Neural cell (in vitro differentiated cells): ENCODE results near the gene PHF3.

Experiments
- CTCF ChIP-seq: fragments of 450-650 bp; IDR thresholded peaks from 2 replicates; pipeline ENCODE4 v1.5.1; 2014; ENCODE audit warnings: antibody characterized with exemption, mild to moderate bottlenecking, moderate library complexity; ENCODE audit not compliant: poor library complexity, severe bottlenecking
- EP300 ChIP-seq: fragments of 450-650 bp; conservative IDR thresholded peaks from 2 replicates; pipeline ENCODE4 v1.6.1; 2014; ENCODE audit warnings: antibody characterized with exemption, mild to moderate bottlenecking, moderate library complexity; ENCODE audit not compliant: poor library complexity, severe bottlenecking
- POLR2AphosphoS5 ChIP-seq: IDR thresholded peaks from 2 replicates; pipeline ENCODE4 v1.6.1; 2012
- RAD21 ChIP-seq: fragments of 450-650 bp; conservative IDR thresholded peaks from 2 replicates; pipeline ENCODE4 v1.6.1; 2014; ENCODE audit warnings: antibody characterized with exemption, mild to moderate bottlenecking, moderate library complexity
- SMC3 ChIP-seq: fragments of 450-650 bp; conservative IDR thresholded peaks from 2 replicates; pipeline ENCODE4 v1.6.1; 2014; ENCODE audit warnings: antibody characterized with exemption, mild to moderate bottlenecking, moderate library complexity; ENCODE audit not compliant: poor library complexity
- TAF1 ChIP-seq: IDR thresholded peaks from 2 replicates; pipeline ENCODE4 v1.6.1; 2012; ENCODE audit warnings: low read depth

GRCh38 chr6:63592886-63593285, 42.7 kb upstream of the PHF3 start:
- TF ChIP-seq CTCF, result no peak
- no peak for TF ChIP-seq TAF1
- TF ChIP-seq POLR2AphosphoS5, result no peak
- no peak for TF ChIP-seq SMC3
- no peak for TF ChIP-seq EP300
- no peak for TF ChIP-seq RAD21
